GM19468 (cell line): ENCODE measurements around the gene ZCCHC17.

ENCODE experiments used
- ATAC-seq: cut with Tn5 transposase; IDR thresholded peaks from one replicate; pipeline ENCODE4 v1.9.1; 2021; ENCODE audit warnings: mild to moderate bottlenecking, moderate library complexity, moderate number of reproducible peaks; ENCODE audit not compliant: unreplicated experiment; ENCODE audit errors: extremely low read depth

ZCCHC17 gene

DNA sequence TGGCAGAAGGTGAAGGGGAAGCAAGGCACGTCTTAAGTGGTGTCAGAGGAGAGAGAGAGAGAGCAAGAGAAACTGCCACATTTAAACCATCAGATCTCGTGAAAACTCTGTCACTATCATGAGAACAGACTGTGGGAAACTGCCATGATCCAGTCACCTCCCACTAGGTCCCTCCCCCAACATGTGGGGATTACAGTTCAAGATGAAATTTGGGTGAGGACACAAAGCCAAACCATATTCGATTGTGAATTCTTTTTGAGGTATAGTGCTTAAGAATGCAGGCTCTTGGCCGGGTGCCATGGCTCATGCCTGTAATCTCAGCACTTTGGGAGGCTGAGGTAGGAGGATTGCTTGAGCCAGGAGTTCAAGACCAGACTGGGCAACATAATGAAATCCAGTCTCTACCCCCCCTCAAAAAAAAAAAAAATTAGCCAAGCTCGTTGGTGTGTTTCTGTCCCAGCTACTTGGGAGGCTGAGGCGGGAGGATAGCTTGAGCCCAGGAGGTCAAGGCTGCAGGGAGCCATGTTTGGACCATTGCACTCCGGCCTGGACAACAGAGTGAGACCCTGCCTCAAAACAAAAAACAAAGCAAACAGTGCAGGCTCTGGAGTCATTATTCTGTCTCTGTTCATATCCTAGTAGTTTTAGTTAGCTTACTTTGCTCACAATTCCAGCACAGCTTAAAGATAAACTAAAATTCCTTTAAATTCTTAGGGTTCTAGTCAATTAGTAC lies 6.0 kb downstream of the ZCCHC17 start:
- ATAC-seq: no peak

DNA sequence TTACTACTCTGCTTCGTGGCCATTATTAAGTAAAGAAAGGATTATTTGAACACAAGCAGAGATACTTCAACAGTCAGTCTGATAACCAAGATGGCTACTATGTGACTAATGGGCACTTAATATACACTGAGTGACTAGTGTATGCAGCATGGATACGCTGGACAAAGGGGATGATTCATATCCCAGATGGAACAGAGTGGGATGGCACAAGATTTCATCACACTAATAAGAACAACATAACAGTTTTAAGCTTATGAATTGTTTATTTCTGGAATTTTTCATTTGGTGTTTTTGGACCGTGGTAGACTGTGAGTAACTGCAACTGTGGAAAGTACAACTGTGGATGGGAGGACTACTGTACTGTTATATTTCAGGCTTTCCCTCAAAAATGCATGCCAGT lies 9.4 kb downstream of the ZCCHC17 start:
- no peak for ATAC-seq

DNA sequence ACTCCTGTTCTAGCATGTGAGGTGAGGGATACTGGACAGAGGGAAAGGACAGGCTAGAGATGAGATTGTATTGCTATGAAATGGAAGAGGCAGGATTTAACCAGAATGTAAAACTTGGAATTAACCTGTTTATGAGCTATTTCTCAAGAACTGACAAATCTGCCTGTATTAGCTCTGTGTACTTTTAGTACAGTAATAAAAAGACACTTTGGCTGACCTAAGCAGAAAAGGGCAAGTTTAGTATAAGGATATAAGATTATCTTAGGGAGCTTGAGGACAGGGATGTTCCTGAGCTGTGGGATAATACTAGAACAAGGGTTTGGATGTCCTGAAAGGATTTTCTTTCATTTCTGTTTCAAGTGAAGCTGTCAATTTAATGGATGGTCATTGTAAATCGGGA lies 11.2 kb downstream of the ZCCHC17 start:
- ATAC-seq: no peak

- ATAC-seq: no peak
Observed at GRCh38 chr1:31310198-31310597, 13.4 kb downstream of the ZCCHC17 start.

- ATAC-seq: no peak
Observed at GRCh38 chr1:31315902-31316301, 19.1 kb downstream of the ZCCHC17 start.

DNA sequence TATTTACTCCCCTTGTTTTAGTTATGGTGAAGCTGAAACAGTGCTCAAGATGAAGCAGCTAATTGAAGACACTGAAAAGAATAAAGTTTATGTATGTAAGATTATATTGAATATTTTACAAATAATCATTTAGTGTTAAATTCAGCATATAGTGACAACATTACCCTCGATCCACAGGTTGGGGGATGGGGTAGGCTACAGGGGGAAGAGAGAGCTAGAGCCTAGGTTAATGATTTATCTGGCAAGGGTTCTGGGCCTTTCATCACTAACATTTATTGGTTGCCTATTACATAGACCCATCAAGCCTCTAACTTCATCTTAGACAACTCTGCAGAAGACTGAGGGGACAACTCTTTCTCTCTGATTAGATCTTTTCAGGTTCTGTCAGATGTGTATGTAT lies 21.3 kb downstream of the ZCCHC17 start:
- ATAC-seq: no peak

DNA sequence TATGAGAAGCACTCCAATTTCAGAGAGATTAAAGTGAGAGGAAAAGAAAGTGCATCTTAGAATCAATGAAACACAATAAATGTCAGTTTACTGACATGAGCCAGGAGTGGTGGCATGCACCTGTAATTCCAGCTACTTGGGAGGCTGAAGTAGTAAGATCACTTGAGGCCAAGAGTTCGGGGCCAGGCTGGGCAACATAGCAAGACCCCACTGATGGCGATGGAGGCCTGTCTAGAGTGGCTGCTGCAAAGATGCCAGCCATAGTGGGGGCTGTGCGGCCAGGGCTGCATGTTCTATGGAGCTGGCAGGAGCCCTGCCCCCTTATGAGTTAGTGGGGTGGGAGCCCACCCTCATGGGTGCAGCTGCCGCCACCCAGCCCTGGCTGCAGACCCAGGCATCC lies 27.3 kb downstream of the ZCCHC17 start:
- ATAC-seq: no peak

DNA sequence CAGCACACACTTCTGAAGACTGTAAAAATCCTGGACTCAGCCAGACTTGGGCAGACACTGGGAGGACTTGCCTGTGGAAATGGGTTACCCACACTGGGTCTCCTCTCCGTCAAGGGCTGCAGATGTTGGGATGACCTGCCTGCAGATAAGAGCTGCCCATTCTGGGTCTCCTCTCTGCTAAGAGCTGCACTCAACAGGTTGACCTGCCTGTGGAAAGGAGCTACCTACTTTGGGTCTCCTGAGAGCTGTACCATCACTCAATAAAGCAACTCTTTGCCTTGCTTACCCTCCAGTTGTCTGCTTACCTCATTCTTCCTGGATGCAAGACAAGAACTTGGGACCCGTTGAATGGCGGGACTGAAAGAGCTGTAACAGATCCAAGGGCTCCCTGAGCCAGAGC lies 28.2 kb downstream of the ZCCHC17 start:
- no peak for ATAC-seq

DNA sequence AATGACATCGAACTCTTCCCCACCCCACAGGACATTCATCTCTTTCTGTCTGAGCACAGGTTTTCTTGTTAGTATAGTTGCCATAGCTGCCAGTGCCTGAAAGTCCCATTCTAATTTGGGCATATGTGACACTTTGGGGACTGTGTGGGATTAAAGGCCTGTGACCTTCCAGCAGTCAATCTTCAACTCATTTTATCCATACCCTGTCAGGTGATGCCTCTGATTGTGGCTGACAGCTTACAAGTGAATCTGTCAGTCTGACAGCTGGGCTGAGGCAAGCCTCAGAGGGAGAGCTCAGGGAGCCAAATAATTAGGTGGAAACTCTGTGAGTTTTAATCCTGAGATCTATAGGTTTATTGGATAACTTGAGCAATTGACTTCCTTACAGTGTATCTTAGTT lies 29.6 kb downstream of the ZCCHC17 start:
- no peak for ATAC-seq

- no peak for ATAC-seq
Observed at GRCh38 chr1:31327381-31327780, 30.5 kb downstream of the ZCCHC17 start.

GRCh38 chr1:31335007-31335406 lies 38.2 kb downstream of the ZCCHC17 start:
- ATAC-seq: no peak

GRCh38 chr1:31336687-31337467 lies 40.0 kb downstream of the ZCCHC17 start:
- ATAC-seq: no peak

DNA sequence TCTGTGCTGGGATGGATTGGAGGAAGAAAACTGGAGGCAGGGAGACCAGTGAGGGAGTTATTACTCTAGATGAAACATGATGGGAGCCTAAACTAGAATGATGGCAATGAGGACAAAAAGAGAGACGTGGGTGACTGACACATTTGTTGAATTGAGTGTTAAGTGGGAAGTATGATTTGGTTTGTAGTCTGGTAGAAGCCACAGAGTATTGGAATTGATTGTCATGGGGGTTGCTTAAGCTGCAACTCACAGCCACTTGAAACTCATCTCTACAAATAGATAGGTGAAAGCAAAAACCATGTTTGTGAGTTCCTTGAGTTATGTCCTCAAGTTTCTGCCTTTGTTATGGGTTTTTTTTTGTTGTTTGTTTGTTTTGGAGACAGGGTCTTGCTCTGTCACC lies 47.7 kb downstream of the ZCCHC17 start:
- ATAC-seq: no peak

DNA sequence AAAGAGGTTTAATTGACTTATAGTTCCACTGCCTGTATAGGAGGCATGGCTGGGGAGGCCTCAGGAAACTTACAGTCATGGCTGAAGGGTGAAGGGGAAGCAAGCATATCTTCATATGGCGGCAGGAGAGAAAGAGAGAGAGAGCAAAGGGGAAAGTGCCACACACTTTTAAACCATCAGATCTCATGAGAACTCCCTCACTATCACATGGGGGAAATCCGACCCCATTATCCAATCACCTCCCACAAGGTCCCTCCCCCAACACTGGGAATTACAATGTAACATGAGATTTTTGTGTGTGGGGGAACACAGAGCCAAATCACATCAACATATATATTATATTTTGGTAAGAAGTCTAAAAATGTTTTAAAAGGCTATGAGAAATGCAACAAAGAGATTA lies 48.8 kb downstream of the ZCCHC17 start:
- ATAC-seq: no peak

GRCh38 chr1:31346785-31347184 lies 50.0 kb downstream of the ZCCHC17 start:
- ATAC-seq: no peak

DNA sequence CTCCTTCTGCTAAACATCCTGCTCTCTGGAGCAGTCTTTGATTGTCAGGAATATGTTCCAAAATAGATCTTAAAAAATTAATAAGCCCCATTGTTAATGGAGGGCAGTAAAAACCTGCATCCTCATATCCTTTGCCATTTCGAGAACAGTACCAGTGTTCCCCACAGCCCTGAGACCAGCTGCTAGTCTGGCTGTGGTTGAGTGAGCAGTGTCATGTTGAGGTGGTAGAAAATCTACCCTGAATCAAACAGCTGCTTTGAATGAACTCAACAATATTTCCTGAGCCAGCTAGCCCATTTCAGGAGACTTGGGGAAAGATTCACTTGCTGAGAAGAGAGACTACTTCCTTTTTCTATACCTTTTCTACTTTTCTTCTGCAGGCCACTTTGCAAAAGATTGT lies 51.6 kb downstream of the ZCCHC17 start:
- no peak for ATAC-seq

DNA sequence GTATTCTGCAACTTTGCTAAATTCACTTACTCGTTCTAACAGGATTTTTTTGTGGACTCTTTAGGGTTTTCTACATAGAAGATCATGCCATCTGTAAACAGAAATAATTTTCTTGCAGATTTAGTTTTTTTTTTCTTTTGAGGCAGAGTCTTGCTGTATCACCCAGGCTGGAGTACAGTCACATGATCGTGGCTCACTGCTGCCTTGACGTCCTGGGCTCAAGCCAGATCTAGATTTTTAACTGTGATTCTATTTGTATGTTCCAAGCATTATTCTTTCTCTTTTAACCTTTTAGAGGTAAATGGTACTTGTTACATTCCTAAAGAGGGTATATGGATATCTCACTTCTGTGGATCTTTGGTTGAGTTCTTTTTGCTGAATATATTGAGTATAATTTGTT lies 57.5 kb downstream of the ZCCHC17 start:
- no peak for ATAC-seq

DNA sequence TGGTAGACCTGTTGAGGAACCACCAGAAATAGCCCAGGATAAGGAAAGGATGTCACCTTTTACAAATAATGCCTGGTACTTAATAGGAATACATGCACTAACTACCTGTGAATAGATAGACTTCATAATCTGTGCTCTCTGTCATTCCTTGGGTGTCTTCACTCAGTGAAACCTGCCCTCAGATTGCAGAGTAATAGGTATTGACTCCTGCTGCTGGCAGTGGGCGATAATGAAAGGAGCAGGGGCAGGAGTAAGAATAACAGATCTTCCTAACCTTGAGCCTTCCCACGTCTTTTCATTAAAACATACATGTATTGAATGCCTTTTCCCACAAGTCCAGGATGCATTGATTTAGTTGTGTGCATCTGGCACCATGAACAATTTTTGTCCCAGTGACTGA lies 59.6 kb downstream of the ZCCHC17 start:
- no peak for ATAC-seq

- ATAC-seq: no peak
Observed at GRCh38 chr1:31361607-31362006, 64.8 kb downstream of the ZCCHC17 start.

- ATAC-seq: no peak
Observed at GRCh38 chr1:31362032-31362431, 65.2 kb downstream of the ZCCHC17 start.

DNA sequence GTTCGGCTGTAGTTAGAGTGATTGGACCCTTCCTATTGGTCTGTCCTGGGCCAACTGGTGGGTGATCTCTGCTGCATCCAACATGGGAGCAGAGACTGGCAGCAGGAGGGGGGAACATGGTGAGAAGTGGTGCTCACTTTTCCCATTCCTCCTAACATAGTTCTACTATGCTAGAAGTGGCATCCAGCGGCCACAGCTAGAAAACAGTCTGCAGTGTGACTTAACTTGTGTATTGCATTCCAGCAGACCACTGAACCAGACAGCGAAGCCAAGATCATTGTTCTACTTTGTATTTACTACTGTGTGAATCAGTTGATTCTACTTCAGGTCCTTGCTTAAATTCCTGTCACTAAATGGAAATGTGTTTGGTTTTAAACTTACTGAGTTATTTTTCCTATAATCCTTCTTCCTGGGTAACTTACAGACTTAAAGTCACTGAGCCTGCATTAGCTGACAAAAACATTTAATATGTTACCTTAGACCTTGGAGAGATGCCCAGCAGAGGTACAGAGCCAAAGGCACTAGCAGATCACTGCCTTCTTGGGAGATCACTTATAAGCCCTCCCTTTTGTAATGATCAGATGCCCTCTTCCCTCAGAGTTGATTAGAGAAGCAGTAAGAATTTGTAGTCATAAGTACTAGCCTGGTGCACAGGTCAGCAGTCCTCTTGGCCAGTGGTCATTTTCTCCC lies 67.9 kb downstream of the ZCCHC17 start:
- ATAC-seq: no peak
